Stimulated activated CD8-positive, alpha-beta memory T cell treated with anti-CD3 and anti-CD28 coated beads, Interleukin-12 subunit alpha, Interleukin-12 subunit beta, amount 100 ng/mL, for 24 hours (primary cell): Measurements from ENCODE around the gene RAD9A.

Source experiments
- DNase-seq: peaks from one replicate; pipeline ENCODE4 v3.0.0-alpha.2; 2020; ENCODE audit errors: extremely low read depth

RAD9A gene

GRCh38 chr11:67439321-67440228 is 47.8 kb downstream of the RAD9A start:
- no peak for DNase-seq

- no peak for DNase-seq
Measured at GRCh38 chr11:67440229-67441097, 48.7 kb downstream of the RAD9A start.

- no peak for DNase-seq
Measured at GRCh38 chr11:67441098-67441563, 49.3 kb downstream of the RAD9A start.

- DNase-seq, result no peak
Measured at GRCh38 chr11:67441731-67442351, 50.1 kb downstream of the RAD9A start.

GRCh38 chr11:67442504-67443404 is 51.0 kb downstream of the RAD9A start:
- no peak for DNase-seq

- DNase-seq, result no peak
Measured at GRCh38 chr11:67445515-67445914, 53.7 kb downstream of the RAD9A start.
